Esophagus mucosa (tissue), 1 donor: ENCODE measurements around the gene DCC. TPM values are rescaled to one million over a fixed set of nuclear protein-coding genes. Genes with fewer than 3 reads are reported as not detected.
"Not testable (repeated sequence)": the region's sequence is repeated elsewhere in the genome, so short reads cannot be mapped to it uniquely, and the experiment has no call there.

ENCODE experiments used
- ATAC-seq: fragments of 200-7000 bp; cut with Tn5 transposase; one replicate; pipeline ENCODE4 v1.9.1; 2020
- total RNA-seq: library from RNA; stranded (reverse); gene quantifications from one replicate; pipeline ENCODE4 v1.2.4, GENCODE V29; 2023
- donor health status: DM: yes; HTN: yes; CAD: no.

Gene DCC
- total RNA-seq, 1 donor from 2014 or later, result not detected

- ATAC-seq, result no peak
These were observed 1101.9 kb downstream of the DCC start for GRCh38 chr18:53441761-53442414.

GRCh38 chr18:53442415-53442783 lies 1102.4 kb downstream of the DCC start:
- ATAC-seq, result no peak

GRCh38 chr18:53443336-53443735 lies 1103.3 kb downstream of the DCC start:
- ATAC-seq, result no peak

GRCh38 chr18:53443831-53444230 lies 1103.8 kb downstream of the DCC start:
- ATAC-seq, result no peak

- ATAC-seq, result no peak
These were observed 1111.9 kb downstream of the DCC start for GRCh38 chr18:53451902-53452301.

GRCh38 chr18:53457068-53457467 lies 1117.1 kb downstream of the DCC start:
- ATAC-seq, result no peak

GRCh38 chr18:53458268-53458667 lies 1118.3 kb downstream of the DCC start:
- ATAC-seq, result no peak

- ATAC-seq, result no peak
These were observed 1119.1 kb downstream of the DCC start for GRCh38 chr18:53458944-53459580.

- no peak for ATAC-seq
These were observed 1127.8 kb downstream of the DCC start for GRCh38 chr18:53467756-53468155.

- ATAC-seq, result not testable (repeated sequence)
These were observed 1128.2 kb downstream of the DCC start for GRCh38 chr18:53468173-53468572.

GRCh38 chr18:53472546-53472945 lies 1132.5 kb downstream of the DCC start:
- ATAC-seq, result no peak

- ATAC-seq, result no peak
These were observed 1138.2 kb downstream of the DCC start for GRCh38 chr18:53478155-53478554.

- ATAC-seq, result no peak
These were observed 1146.3 kb downstream of the DCC start for GRCh38 chr18:53486296-53486695.

GRCh38 chr18:53489266-53489665 lies 1149.3 kb downstream of the DCC start:
- no peak for ATAC-seq

- ATAC-seq, result no peak
These were observed 1150.0 kb downstream of the DCC start for GRCh38 chr18:53490019-53490418.

- ATAC-seq, result no peak
These were observed 1156.0 kb downstream of the DCC start for GRCh38 chr18:53496028-53496427.

- no peak for ATAC-seq
These were observed 1164.0 kb downstream of the DCC start for GRCh38 chr18:53503914-53504441.

GRCh38 chr18:53508529-53508928 lies 1168.5 kb downstream of the DCC start:
- no peak for ATAC-seq

GRCh38 chr18:53509886-53510285 lies 1169.9 kb downstream of the DCC start:
- no peak for ATAC-seq

- ATAC-seq, result not testable (repeated sequence)
These were observed 1171.7 kb downstream of the DCC start for GRCh38 chr18:53511725-53512124.

GRCh38 chr18:53521068-53521467 lies 1181.1 kb downstream of the DCC start:
- no peak for ATAC-seq

- no peak for ATAC-seq
These were observed 1186.3 kb downstream of the DCC start for GRCh38 chr18:53526101-53526870.

- ATAC-seq, result no peak
These were observed 1187.4 kb downstream of the DCC start for GRCh38 chr18:53527365-53527764.

- ATAC-seq, result no peak
These were observed 1191.2 kb downstream of the DCC start for GRCh38 chr18:53531187-53531586.
